Endodermal cell (in vitro differentiated cells): ENCODE data around the gene LLGL2. TPM values are rescaled to one million over a fixed set of nuclear protein-coding genes. Genes with fewer than 3 reads are reported as not detected.
A peak's percentile ranks its signal among the peaks of the same experiment; 100 is the strongest.

Source experiments
- DNase-seq: peaks from one replicate; pipeline ENCODE4 v3.0.0-alpha.2; 2017
- H3K27ac ChIP-seq: 2 replicates; pipeline ENCODE4 v1.5.1; 2013; ENCODE audit warnings: mild to moderate bottlenecking, low read depth, low read length, moderate library complexity
- H3K27me3 ChIP-seq: 2 replicates; pipeline ENCODE4 v1.6.1; 2013; ENCODE audit warnings: mild to moderate bottlenecking, low read length, moderate library complexity; ENCODE audit not compliant: insufficient read depth, control insufficient read depth, poor library complexity, severe bottlenecking
- H3K36me3 ChIP-seq: 2 replicates; pipeline ENCODE4 v1.7.0; 2013; ENCODE audit warnings: mild to moderate bottlenecking, low read length, moderate library complexity; ENCODE audit not compliant: control insufficient read depth, insufficient read depth
- H3K4me1 ChIP-seq: one replicate; pipeline ENCODE4 v1.7.0; 2013; ENCODE audit warnings: low read length; ENCODE audit not compliant: control insufficient read depth, insufficient read depth
- H3K4me3 ChIP-seq: 2 replicates; pipeline ENCODE4 v1.5.1; 2013; ENCODE audit warnings: mild to moderate bottlenecking, low read length, moderate library complexity
- H3K9ac ChIP-seq: 2 replicates; pipeline ENCODE4 v1.6.1; 2013; ENCODE audit warnings: mild to moderate bottlenecking, low read length, moderate library complexity; ENCODE audit not compliant: poor library complexity, severe bottlenecking; ENCODE audit errors: extremely low read depth
- H3K9me3 ChIP-seq: 2 replicates; pipeline ENCODE4 v1.6.1; 2013; ENCODE audit warnings: mild to moderate bottlenecking, low read length, moderate library complexity; ENCODE audit not compliant: control insufficient read depth
- H3K27ac Mint-ChIP-seq: 2 replicates; pipeline ENCODE4 v1.8.0; 2020; ENCODE audit warnings: mixed read lengths
- H3K27me3 Mint-ChIP-seq: 2 replicates; pipeline ENCODE4 v1.8.0; 2021; ENCODE audit warnings: mild to moderate bottlenecking, mixed read lengths; ENCODE audit not compliant: insufficient read depth
- H3K36me3 Mint-ChIP-seq: 2 replicates; pipeline ENCODE4 v1.8.0; 2020; ENCODE audit warnings: low read depth, mixed read lengths
- H3K4me1 Mint-ChIP-seq: 2 replicates; pipeline ENCODE4 v1.8.0; 2020; ENCODE audit warnings: mixed read lengths
- H3K4me3 Mint-ChIP-seq: 2 replicates; pipeline ENCODE4 v1.8.0; 2020; ENCODE audit warnings: mild to moderate bottlenecking, moderate library complexity, mixed read lengths
- H3K9me3 Mint-ChIP-seq: 2 replicates; pipeline ENCODE4 v1.8.0; 2020; ENCODE audit warnings: mild to moderate bottlenecking, mixed read lengths
- CTCF ChIP-seq: fragments of 200-600 bp; sonication (generic); conservative IDR thresholded peaks from 2 replicates; pipeline ENCODE4 v1.5.0; 2021; ENCODE audit warnings: antibody characterized with exemption, mild to moderate bottlenecking
- WGBS, 2 experiments: methylation state at CpG; one replicate each; pipeline versions ENCODE4 v1.1.5 to v1.1.7; 2013; ENCODE audit warnings: missing lambda C conversion rate in 2 of 2, mixed read lengths in 1 of 2; ENCODE audit not compliant: insufficient coverage in 1 of 2, insufficient read length in 1 of 2; 5-methylcytosine and 5-hydroxymethylcytosine counted together
- total RNA-seq, 2 donors: library from RNA; stranded (reverse); fragmentation: NEBNext Ultra II Directional in 1 of 2; extraction: Animal tissue kit (Norgen Biotek cat#: 25700) in 1 of 2; gene quantifications; 2 replicates in 1 of 2; 3 replicates in 1 of 2; pipeline ENCODE4 v1.2.1, GENCODE V29; 2021

LLGL2 gene
- total RNA-seq, 2 donors from 2014 or later, result 128 to 149 TPM

- DNase-seq, result no peak
- peaks cover 18% of the 10 kb centered on the region for H3K36me3 ChIP-seq
- H3K4me3 Mint-ChIP-seq, result peak overlapping the region; percentile 70
- no peak overlapping the region for H3K9ac ChIP-seq
- H3K36me3 Mint-ChIP-seq, result peaks cover 22% of the 10 kb centered on the region
- no peak overlapping the region for H3K4me3 ChIP-seq
- no peak overlapping the region for H3K27ac Mint-ChIP-seq
- no peak for TF ChIP-seq CTCF
- no peaks in the 10 kb centered on the region for H3K27me3 ChIP-seq
- WGBS, 2 experiments, result 96% methylated on average over 12 to 17 of the region's 17 CpGs
- no peaks in the 10 kb centered on the region for H3K4me1 Mint-ChIP-seq
- peaks cover 7% of the 10 kb centered on the region for H3K4me1 ChIP-seq
- no peaks in the 10 kb centered on the region for H3K9me3 ChIP-seq
- no peaks in the 10 kb centered on the region for H3K27me3 Mint-ChIP-seq
- no peaks in the 10 kb centered on the region for H3K9me3 Mint-ChIP-seq
- no peak overlapping the region for H3K27ac ChIP-seq
Measured at GRCh38 chr17:75513641-75514000, 11.9 kb upstream of the LLGL2 start.

- H3K9me3 Mint-ChIP-seq, result no peaks in the 10 kb centered on the region
- H3K36me3 ChIP-seq, result peaks cover 18% of the 10 kb centered on the region
- no peaks in the 10 kb centered on the region for H3K4me1 Mint-ChIP-seq
- peaks cover 29% of the 10 kb centered on the region for H3K36me3 Mint-ChIP-seq
- H3K9ac ChIP-seq, result peak overlapping the region; percentile 90
- no peaks in the 10 kb centered on the region for H3K27me3 ChIP-seq
- H3K9me3 ChIP-seq, result no peaks in the 10 kb centered on the region
- H3K4me1 ChIP-seq, result peaks cover 7% of the 10 kb centered on the region
- peak overlapping the region; percentile 91 for H3K4me3 ChIP-seq
- no peak for TF ChIP-seq CTCF
- H3K27me3 Mint-ChIP-seq, result no peaks in the 10 kb centered on the region
- peak overlapping the region; percentile 70 for H3K4me3 Mint-ChIP-seq
- no peak overlapping the region for H3K27ac Mint-ChIP-seq
- DNase-seq, result peak; percentile 74
- WGBS, 2 experiments, result 25 to 27% methylated on average over 15 of the region's 15 CpGs
- H3K27ac ChIP-seq, result no peak overlapping the region
Measured at GRCh38 chr17:75514299-75514918, 11.1 kb upstream of the LLGL2 start.

GRCh38 chr17:75514919-75515495 is 10.5 kb upstream of the LLGL2 start:
- Mint-ChIP-seq H3K27me3 (no peaks in the 10 kb centered on the region), H3K4me3 (peak overlapping the region; percentile 70), H3K4me1 (no peaks in the 10 kb centered on the region), H3K9me3 (no peaks in the 10 kb centered on the region), H3K27ac (no peak overlapping the region), H3K36me3 (peaks cover 28% of the 10 kb centered on the region)
- 0% methylated on average over 4 to 50 of the region's 50 CpGs for WGBS, 2 experiments
- Histone ChIP-seq H3K9ac (peak overlapping the region; percentile 90), H3K4me3 (peak overlapping the region; percentile 91), H3K27ac (peak overlapping the region; percentile 70), H3K27me3 (no peaks in the 10 kb centered on the region), H3K9me3 (no peaks in the 10 kb centered on the region), H3K4me1 (peaks cover 7% of the 10 kb centered on the region), H3K36me3 (peaks cover 18% of the 10 kb centered on the region)
- TF ChIP-seq CTCF, result no peak
- no peak for DNase-seq
